ENCODE results near the gene ICAM4.
"Not testable (repeated sequence)": the region's sequence is repeated elsewhere in the genome, so short reads cannot be mapped to it uniquely, and the experiment has no call there.

Gene ICAM4

GRCh38 chr19:10286803-10287737 lies at the start of gene ICAM4:
Gene ICAM4, plus strand, starts transcription at chr19:10286955. Its CDS starts 58 bp downstream, at chr19:10287013.
- ATAC-seq = peak; percentile 23
- DNase-seq = peak; percentile 58
- no peak within 1 kb of the TSS for H3K27ac Mint-ChIP-seq
- peaks cover 29% of the 10 kb centered on the region for H3K36me3 Mint-ChIP-seq (ENCODE audit: low read depth)
- peak within 1 kb of the TSS; percentile 50 for H3K4me3 Mint-ChIP-seq
- H3K27me3 Mint-ChIP-seq = peaks cover 34% of the 10 kb centered on the region
- no peaks in the 10 kb centered on the region for H3K9me3 Mint-ChIP-seq
- peaks cover 59% of the 10 kb centered on the region for H3K4me1 Mint-ChIP-seq

- Mint-ChIP-seq H3K4me3 (no peak overlapping the region), H3K9me3 (no peaks in the 10 kb centered on the region), H3K27ac (no peak overlapping the region), H3K36me3 (ENCODE audit: low read depth) (no peaks in the 10 kb centered on the region), H3K27me3 (no peaks in the 10 kb centered on the region), H3K4me1 (peaks cover 29% of the 10 kb centered on the region)
- ATAC-seq = no peak
- DNase-seq = no peak
These were observed 49.1 kb upstream of the ICAM4 start for GRCh38 chr19:10237702-10238101.

GRCh38 chr19:10238172-10238783 lies 48.5 kb upstream of the ICAM4 start:
- Mint-ChIP-seq H3K27me3 (no peaks in the 10 kb centered on the region), H3K36me3 (ENCODE audit: low read depth) (no peaks in the 10 kb centered on the region), H3K27ac (no peak overlapping the region), H3K4me1 (peaks cover 29% of the 10 kb centered on the region), H3K9me3 (no peaks in the 10 kb centered on the region), H3K4me3 (no peak overlapping the region)
- ATAC-seq = no peak
- no peak for DNase-seq

- not testable (repeated sequence) for H3K36me3 Mint-ChIP-seq (ENCODE audit: low read depth); H3K27ac Mint-ChIP-seq; H3K9me3 Mint-ChIP-seq; H3K4me3 Mint-ChIP-seq; ATAC-seq; H3K27me3 Mint-ChIP-seq; DNase-seq
- H3K4me1 Mint-ChIP-seq = peaks cover 12% of the 10 kb centered on the region
These were observed 44.8 kb upstream of the ICAM4 start for GRCh38 chr19:10241826-10242449.

GRCh38 chr19:10243606-10244005 lies 43.1 kb upstream of the ICAM4 start:
- DNase-seq = no peak
- Mint-ChIP-seq H3K9me3 (no peaks in the 10 kb centered on the region), H3K4me1 (peaks cover 10% of the 10 kb centered on the region), H3K27me3 (no peaks in the 10 kb centered on the region), H3K36me3 (ENCODE audit: low read depth) (no peaks in the 10 kb centered on the region), H3K27ac (no peak overlapping the region), H3K4me3 (no peak overlapping the region)
- no peak for ATAC-seq

- Mint-ChIP-seq H3K4me1 (peaks cover 3% of the 10 kb centered on the region), H3K4me3 (no peak overlapping the region), H3K36me3 (ENCODE audit: low read depth) (no peaks in the 10 kb centered on the region), H3K27me3 (no peaks in the 10 kb centered on the region), H3K27ac (no peak overlapping the region), H3K9me3 (no peaks in the 10 kb centered on the region)
- DNase-seq (no peak), ATAC-seq (no peak)
These were observed 41.4 kb upstream of the ICAM4 start for GRCh38 chr19:10245189-10245939.

- Mint-ChIP-seq H3K36me3 (ENCODE audit: low read depth) (no peaks in the 10 kb centered on the region), H3K4me1 (peaks cover 6% of the 10 kb centered on the region)
- no peak for DNase-seq
These were observed 40.2 kb upstream of the ICAM4 start for GRCh38 chr19:10246511-10246910.

GRCh38 chr19:10251792-10252694 lies 34.7 kb upstream of the ICAM4 start, which contains the start of gene MRPL4:
Gene MRPL4, plus strand, starts transcription at chr19:10252214. Its CDS starts 40 bp downstream, at chr19:10252254.
- Mint-ChIP-seq H3K4me3 (peak within 1 kb of the TSS; percentile 97), H3K4me1 (peaks cover 28% of the 10 kb centered on the region), H3K27me3 (no peaks in the 10 kb centered on the region), H3K36me3 (ENCODE audit: low read depth) (peaks cover 36% of the 10 kb centered on the region), H3K27ac (peak within 1 kb of the TSS; percentile 97), H3K9me3 (no peaks in the 10 kb centered on the region)
- DNase-seq (peak; percentile 93), ATAC-seq (peak; percentile 97)

More at GRCh38 chr19:10246511-10246910, 40.2 kb upstream of the ICAM4 start:
- no peak for ATAC-seq
- Mint-ChIP-seq H3K4me3 (no peak overlapping the region), H3K27ac (no peak overlapping the region), H3K9me3 (no peaks in the 10 kb centered on the region), H3K27me3 (no peaks in the 10 kb centered on the region)

- H3K36me3 Mint-ChIP-seq (ENCODE audit: low read depth) = peaks cover 43% of the 10 kb centered on the region
- H3K9me3 Mint-ChIP-seq = no peaks in the 10 kb centered on the region
- ATAC-seq (no peak), DNase-seq (no peak)
- no peaks in the 10 kb centered on the region for H3K27me3 Mint-ChIP-seq
- peak overlapping the region; percentile 97 for H3K4me3 Mint-ChIP-seq
- peak overlapping the region; percentile 97 for H3K27ac Mint-ChIP-seq
- peaks cover 32% of the 10 kb centered on the region for H3K4me1 Mint-ChIP-seq
These were observed 34.0 kb upstream of the ICAM4 start for GRCh38 chr19:10252707-10253106.

GRCh38 chr19:10254244-10254643 lies 32.5 kb upstream of the ICAM4 start:
- peak overlapping the region; percentile 43 for H3K4me3 Mint-ChIP-seq
- H3K27ac Mint-ChIP-seq = peak overlapping the region; percentile 62
- H3K4me1 Mint-ChIP-seq = peaks cover 40% of the 10 kb centered on the region

GRCh38 chr19:10255358-10255757 lies 31.4 kb upstream of the ICAM4 start:
- H3K4me3 Mint-ChIP-seq = no peak overlapping the region
- H3K36me3 Mint-ChIP-seq (ENCODE audit: low read depth) = peaks cover 54% of the 10 kb centered on the region
- H3K9me3 Mint-ChIP-seq = no peaks in the 10 kb centered on the region
- DNase-seq (no peak), ATAC-seq (no peak)
- H3K27ac Mint-ChIP-seq = peak overlapping the region; percentile 31
- H3K27me3 Mint-ChIP-seq = no peaks in the 10 kb centered on the region
- peaks cover 47% of the 10 kb centered on the region for H3K4me1 Mint-ChIP-seq

More at GRCh38 chr19:10254244-10254643, 32.5 kb upstream of the ICAM4 start:
- H3K27me3 Mint-ChIP-seq = no peaks in the 10 kb centered on the region
- H3K9me3 Mint-ChIP-seq = no peaks in the 10 kb centered on the region
- peaks cover 54% of the 10 kb centered on the region for H3K36me3 Mint-ChIP-seq (ENCODE audit: low read depth)
- DNase-seq (no peak), ATAC-seq (no peak)

GRCh38 chr19:10256551-10256950 lies 30.2 kb upstream of the ICAM4 start:
- ATAC-seq (no peak), DNase-seq (no peak)
- H3K36me3 Mint-ChIP-seq (ENCODE audit: low read depth) = peaks cover 54% of the 10 kb centered on the region
- no peak overlapping the region for H3K27ac Mint-ChIP-seq
- H3K4me1 Mint-ChIP-seq = peaks cover 53% of the 10 kb centered on the region
- H3K4me3 Mint-ChIP-seq = no peak overlapping the region
- no peaks in the 10 kb centered on the region for H3K27me3 Mint-ChIP-seq
- no peaks in the 10 kb centered on the region for H3K9me3 Mint-ChIP-seq

- ATAC-seq (no peak), DNase-seq (no peak)
- H3K4me3 Mint-ChIP-seq = no peak overlapping the region
- peaks cover 52% of the 10 kb centered on the region for H3K4me1 Mint-ChIP-seq
- peaks cover 52% of the 10 kb centered on the region for H3K36me3 Mint-ChIP-seq (ENCODE audit: low read depth)
- H3K9me3 Mint-ChIP-seq = no peaks in the 10 kb centered on the region
- H3K27ac Mint-ChIP-seq = peak overlapping the region; percentile 35
- no peaks in the 10 kb centered on the region for H3K27me3 Mint-ChIP-seq
These were observed 29.7 kb upstream of the ICAM4 start for GRCh38 chr19:10256970-10257615.

All from activated naive CD8-positive, alpha-beta T cell treated with anti-CD3 and anti-CD28 coated beads, Interleukin-2, amount 50 U/mL, for 24 hours (primary cell).